MM.1S (cell line): Measurements from ENCODE around the gene NT5C1A.
A peak's percentile ranks its signal among the peaks of the same experiment; 100 is the strongest.

Source experiments
- DNase-seq: peaks from one replicate; pipeline ENCODE4 v3.0.0-alpha.2; 2015
- H2AFZ ChIP-seq: fragments of 300-600 bp; sonication (generic); 2 replicates; pipeline ENCODE4 v1.6.0; 2016; ENCODE audit warnings: antibody characterized with exemption, low read length
- H3F3A ChIP-seq: fragments of 300-600 bp; sonication (generic); 2 replicates; pipeline ENCODE4 v1.6.1; 2016; ENCODE audit warnings: mild to moderate bottlenecking, antibody characterized with exemption, low read length, moderate library complexity, mixed read lengths; ENCODE audit not compliant: insufficient read depth
- H3K27ac ChIP-seq: fragments of 300-600 bp; sonication (generic); 2 replicates; pipeline ENCODE4 v1.5.1; 2016; ENCODE audit warnings: mild to moderate bottlenecking, low read length
- H3K27me3 ChIP-seq: fragments of 300-600 bp; sonication (generic); replicated peaks from 2 replicates; pipeline ENCODE4 v1.6.0; 2016; ENCODE audit warnings: low read length; ENCODE audit not compliant: insufficient read depth
- H3K36me3 ChIP-seq: fragments of 300-600 bp; sonication (generic); replicated peaks from 2 replicates; pipeline ENCODE4 v1.6.1; 2016; ENCODE audit warnings: mild to moderate bottlenecking, low read length, mixed read lengths; ENCODE audit not compliant: insufficient read depth
- H3K4me1 ChIP-seq: fragments of 300-600 bp; sonication (generic); 2 replicates; pipeline ENCODE4 v1.6.1; 2016; ENCODE audit warnings: low read length, mixed read lengths
- H3K4me2 ChIP-seq: fragments of 300-600 bp; sonication (generic); 2 replicates; pipeline ENCODE4 v1.6.0; 2016; ENCODE audit warnings: low read depth, low read length
- H3K4me3 ChIP-seq: fragments of 300-600 bp; sonication (generic); 2 replicates; pipeline ENCODE4 v1.5.1; 2016; ENCODE audit warnings: low read length, mixed read lengths
- H3K79me2 ChIP-seq: fragments of 300-600 bp; sonication (generic); 2 replicates; pipeline ENCODE4 v1.6.1; 2016; ENCODE audit warnings: mixed run types, low read length, mixed read lengths
- H3K9ac ChIP-seq: fragments of 300-600 bp; sonication (generic); 2 replicates; pipeline ENCODE4 v1.6.1; 2016; ENCODE audit warnings: low read length, mixed read lengths
- H3K9me2 ChIP-seq: fragments of 300-600 bp; sonication (generic); replicated peaks from 2 replicates; pipeline ENCODE4 v1.6.1; 2016; ENCODE audit warnings: mild to moderate bottlenecking, low read length, mixed read lengths; ENCODE audit not compliant: insufficient read depth
- H3K9me3 ChIP-seq: fragments of 300-600 bp; sonication (generic); replicated peaks from 2 replicates; pipeline ENCODE4 v1.6.1; 2016; ENCODE audit warnings: mild to moderate bottlenecking, low read length, mixed read lengths; ENCODE audit not compliant: insufficient read depth
- H4K20me1 ChIP-seq: fragments of 300-600 bp; sonication (generic); 2 replicates; pipeline ENCODE4 v1.6.1; 2016; ENCODE audit warnings: mild to moderate bottlenecking, low read length, moderate library complexity, mixed read lengths; ENCODE audit not compliant: insufficient read depth
- CTCF ChIP-seq: fragments of 300-600 bp; sonication (generic); IDR thresholded peaks from 2 replicates; pipeline ENCODE4 v1.5.1; 2016; ENCODE audit warnings: antibody characterized with exemption, low read length, mixed read lengths
- EZH2 ChIP-seq: fragments of 300-600 bp; sonication (generic); optimal IDR thresholded peaks from 2 replicates; pipeline ENCODE3; 2017; ENCODE audit warnings: low read depth, mild to moderate bottlenecking, antibody characterized with exemption, low read length, mixed read lengths
- EZH2phosphoT487 ChIP-seq: fragments of 300-600 bp; sonication (generic); IDR thresholded peaks from 2 replicates; pipeline ENCODE4 v1.6.1; 2018; ENCODE audit warnings: antibody characterized with exemption, low read length

The NT5C1A gene

GRCh38 chr1:39700348-39700747 lies 28.4 kb upstream of the NT5C1A start:
- Histone ChIP-seq H3K79me2 (no peaks in the 10 kb centered on the region), H3F3A (no peaks in the 10 kb centered on the region), H3K4me2 (no peak overlapping the region), H3K4me3 (no peak overlapping the region), H3K9me3 (no peaks in the 10 kb centered on the region), H3K36me3 (no peaks in the 10 kb centered on the region), H2AFZ (no peak overlapping the region), H3K9ac (no peak overlapping the region), H4K20me1 (no peaks in the 10 kb centered on the region), H3K27ac (no peak overlapping the region), H3K27me3 (no peaks in the 10 kb centered on the region), H3K4me1 (peaks cover 1% of the 10 kb centered on the region), H3K9me2 (no peaks in the 10 kb centered on the region)
- no peak for DNase-seq
- TF ChIP-seq EZH2 (no peak), CTCF (no peak), EZH2phosphoT487 (no peak)

- Histone ChIP-seq H3K4me1 (peaks cover 10% of the 10 kb centered on the region), H2AFZ (no peak overlapping the region), H3K27ac (no peak overlapping the region), H3K79me2 (no peaks in the 10 kb centered on the region), H3K9me2 (no peaks in the 10 kb centered on the region), H3K27me3 (no peaks in the 10 kb centered on the region), H3K4me2 (no peak overlapping the region), H3K36me3 (no peaks in the 10 kb centered on the region), H3F3A (no peaks in the 10 kb centered on the region), H4K20me1 (no peaks in the 10 kb centered on the region), H3K9ac (no peak overlapping the region), H3K9me3 (no peaks in the 10 kb centered on the region), H3K4me3 (no peak overlapping the region)
- TF ChIP-seq CTCF (peak; percentile 10; the same call in 1 of the 2 replicates), EZH2 (no peak)
- DNase-seq: no peak
These were observed 27.5 kb upstream of the NT5C1A start for GRCh38 chr1:39699419-39699818.

- Histone ChIP-seq H3K4me1 (peaks cover 10% of the 10 kb centered on the region), H3K9me2 (no peaks in the 10 kb centered on the region), H3K4me3 (no peak overlapping the region), H4K20me1 (no peaks in the 10 kb centered on the region), H3F3A (no peaks in the 10 kb centered on the region), H3K9ac (no peak overlapping the region), H3K27ac (no peak overlapping the region), H3K4me2 (no peak overlapping the region), H3K79me2 (no peaks in the 10 kb centered on the region), H2AFZ (no peak overlapping the region), H3K36me3 (no peaks in the 10 kb centered on the region), H3K27me3 (no peaks in the 10 kb centered on the region), H3K9me3 (no peaks in the 10 kb centered on the region)
- no peak for DNase-seq
- TF ChIP-seq EZH2 (no peak), CTCF (no peak), EZH2phosphoT487 (no peak)
These were observed 26.7 kb upstream of the NT5C1A start for GRCh38 chr1:39698568-39698967.

GRCh38 chr1:39696448-39696847 lies 24.5 kb upstream of the NT5C1A start:
- H3K4me1 ChIP-seq: peaks cover 13% of the 10 kb centered on the region

More at GRCh38 chr1:39696448-39696847, 24.5 kb upstream of the NT5C1A start:
- H3K9ac ChIP-seq: no peak overlapping the region
- TF ChIP-seq CTCF (no peak), EZH2phosphoT487 (no peak), EZH2 (no peak)
- no peak overlapping the region for H3K27ac ChIP-seq
- no peaks in the 10 kb centered on the region for H3K27me3 ChIP-seq
- no peak overlapping the region for H2AFZ ChIP-seq
- H3K79me2 ChIP-seq: no peaks in the 10 kb centered on the region
- H3K9me2 ChIP-seq: no peaks in the 10 kb centered on the region
- H3K4me2 ChIP-seq: no peak overlapping the region
- no peak overlapping the region for H3K4me3 ChIP-seq
- no peak for DNase-seq
- no peaks in the 10 kb centered on the region for H4K20me1 ChIP-seq
- H3F3A ChIP-seq: no peaks in the 10 kb centered on the region
- no peaks in the 10 kb centered on the region for H3K9me3 ChIP-seq
- H3K36me3 ChIP-seq: no peaks in the 10 kb centered on the region
